Measurements from ENCODE around the gene RAB5A. TPM values are rescaled to one million over a fixed set of nuclear protein-coding genes. Genes with fewer than 3 reads are reported as not detected.

RAB5A gene
- total and polyA plus RNA-seq, 2 of the 4 experiments (the other 2 are of a cell fraction), result 33.3 to 46.4 TPM

- H3K9me1 ChIP-seq (ENCODE audit: insufficient read depth, low read length), result no peaks in the 10 kb centered on the region; the same call in 1 of the 2 replicates
- H3K4me3 ChIP-seq (ENCODE audit: insufficient read depth, low read depth, low read length), result no peak overlapping the region
- no peak overlapping the region for H3K9ac ChIP-seq (ENCODE audit: low read depth, low read length)
- H2BK20ac ChIP-seq (ENCODE audit: low read depth, low read length), result no peak overlapping the region
- H4K20me1 ChIP-seq (ENCODE audit: insufficient read depth, low read length), result no peaks in the 10 kb centered on the region
- TF ChIP-seq POLR2A (IDR thresholded peaks at IDR 0.05; ENCODE audit: low read depth, low read length), result no peak
- no peak for TF ChIP-seq MAFK (IDR thresholded peaks at IDR 0.05; ENCODE audit: low read depth, low read length)
- TF ChIP-seq BHLHE40 (IDR thresholded peaks at IDR 0.05; ENCODE audit: low read depth, low read length), result no peak
- no peak for TF ChIP-seq USF2 (IDR thresholded peaks at IDR 0.05; ENCODE audit: low read depth, low read length)
- TF ChIP-seq SMC3 (IDR thresholded peaks at IDR 0.05; ENCODE audit: low read depth, low read length), result no peak
- TF ChIP-seq RCOR1 (IDR thresholded peaks at IDR 0.05; ENCODE audit: insufficient replicate concordance, low read length), result no peak
- TF ChIP-seq MAZ (IDR thresholded peaks at IDR 0.05; ENCODE audit: borderline replicate concordance, low read depth, low read length), result no peak
- no peak for TF ChIP-seq FOS (IDR thresholded peaks at IDR 0.05; ENCODE audit: low read depth, low read length)
- no peak for TF ChIP-seq MXI1 (IDR thresholded peaks at IDR 0.05; ENCODE audit: borderline replicate concordance, low read depth, low read length)
- no peak for TF ChIP-seq CTCF (conservative IDR thresholded peaks at IDR 0.05; ENCODE audit: low read depth, low read length)
- TF ChIP-seq CHD1 (IDR thresholded peaks at IDR 0.05; ENCODE audit: low read depth, low read length), result no peak
- TF ChIP-seq NFE2L2 (IDR thresholded peaks at IDR 0.05; ENCODE audit: low read depth, low read length), result no peak
- no peak for TF ChIP-seq RFX5 (IDR thresholded peaks at IDR 0.05; ENCODE audit: low read depth, low read length)
- no peak for TF ChIP-seq ELK1 (IDR thresholded peaks at IDR 0.05; ENCODE audit: borderline replicate concordance, low read depth, low read length)
- no peak for TF ChIP-seq RAD21 (IDR thresholded peaks at IDR 0.05; ENCODE audit: low read length)
- no peak for TF ChIP-seq CEBPB (IDR thresholded peaks at IDR 0.05; ENCODE audit: low read depth, low read length)
- no peaks in the 10 kb centered on the region for H3K27me3 ChIP-seq (ENCODE audit: control insufficient read depth, insufficient read depth, low read length)
- no peak overlapping the region for H2BK15ac ChIP-seq (ENCODE audit: low read depth, low read length)
- no peak overlapping the region for H2BK120ac ChIP-seq (ENCODE audit: low read depth, low read length)
- H3K9me3 ChIP-seq (ENCODE audit: control insufficient read depth, insufficient read depth, low read length), result no peaks in the 10 kb centered on the region
- no peaks in the 10 kb centered on the region for H3K4me1 ChIP-seq (ENCODE audit: control insufficient read depth, insufficient read depth, low read length)
- no peak overlapping the region for H2BK5ac ChIP-seq (ENCODE audit: low read depth, low read length, poor library complexity, severe bottlenecking)
- no peak overlapping the region for H3K4me2 ChIP-seq (ENCODE audit: low read depth, low read length)
- no peak for ATAC-seq (ENCODE audit: low read depth)
- H3K14ac ChIP-seq (replicated peaks; ENCODE audit: low read depth, low read length), result no peak overlapping the region
- H2AFZ ChIP-seq (replicated peaks; ENCODE audit: low read length, poor library complexity), result no peak overlapping the region
- no peak overlapping the region for H3K27ac ChIP-seq (ENCODE audit: insufficient read depth, low read length)
- POLR2A ChIA-PET (ENCODE audit: unreplicated experiment), result no interaction called here
- no CpG with 5 or more reads among the region's 2 CpGs for WGBS, 2 experiments (ENCODE audit: extremely low coverage in 2 of 2, insufficient read length in 1 of 2)
- no peak overlapping the region for H3K23ac ChIP-seq (ENCODE audit: low read depth, low read length)
- no peak overlapping the region for H2AK9ac ChIP-seq (replicated peaks; ENCODE audit: low read depth, low read length, poor library complexity)
- intact Hi-C loops (cut with micrococcal nuclease), result no loop called here
- H4K5ac ChIP-seq (ENCODE audit: low read depth, low read length), result no peak overlapping the region
- dilution Hi-C loops (cut with HindIII; ENCODE audit: low sequenced_read_pairs, unreplicated experiment), result no loop called here
- CTCF ChIA-PET, result no interaction called here
- no peak overlapping the region for H3K56ac ChIP-seq (ENCODE audit: extremely low read depth, insufficient read depth, low read length)
- in situ Hi-C loops (cut with MboI; ENCODE audit: low sequenced_read_pairs), result no loop called here
- no peak overlapping the region for H4K8ac ChIP-seq (ENCODE audit: low read depth in 2 of 2, low read length in 2 of 2)
- no peak overlapping the region for H4K91ac ChIP-seq (ENCODE audit: insufficient read depth, low read depth, low read length)
- BruUV-seq (replicated peaks), result no TSS peak
- no peak overlapping the region for H2AK5ac ChIP-seq (ENCODE audit: low read depth, low read length)
- H3K36me3 ChIP-seq (ENCODE audit: control insufficient read depth, insufficient read depth, low read length), result no peaks in the 10 kb centered on the region
- no peak overlapping the region for H3K18ac ChIP-seq (ENCODE audit: low read depth, low read length)
- no peak for DNase-seq
- no peaks in the 10 kb centered on the region for H3K79me1 ChIP-seq (ENCODE audit: low read depth in 1 of 2, low read length in 2 of 2)
- H3K4ac ChIP-seq (ENCODE audit: low read depth, low read length), result no peak overlapping the region
Measured at GRCh38 chr3:20008646-20009045, 61.7 kb downstream of the RAB5A start.

All from IMR-90 (cell line).